ENCODE results near the gene RDH16.
"Not testable (repeated sequence)": the region's sequence is repeated elsewhere in the genome, so short reads cannot be mapped to it uniquely, and the experiment has no call there.

The RDH16 gene

GRCh38 chr12:56954057-56954957 is 3.1 kb downstream of the RDH16 start:
- Mint-ChIP-seq H3K4me3 (no peak overlapping the region), H3K27ac (no peak overlapping the region), H3K27me3 (peaks cover 19% of the 10 kb centered on the region), H3K36me3 (no peaks in the 10 kb centered on the region), H3K9me3 (peaks cover 4% of the 10 kb centered on the region), H3K4me1 (no peaks in the 10 kb centered on the region)
- no peak for DNase-seq
- CTCF ChIA-PET, result no interaction called here

GRCh38 chr12:56953314-56953713 is 4.1 kb downstream of the RDH16 start:
- Mint-ChIP-seq H3K4me1 (no peaks in the 10 kb centered on the region), H3K27ac (no peak overlapping the region), H3K27me3 (peaks cover 15% of the 10 kb centered on the region), H3K36me3 (no peaks in the 10 kb centered on the region), H3K4me3 (no peak overlapping the region), H3K9me3 (peaks cover 4% of the 10 kb centered on the region)
- CTCF ChIA-PET, result interaction anchor here (0.8 kb wide), 1 partner anchor 34 kb away, joined by 3 read pairs; no protein-coding TSS in a partner anchor
- no peak for DNase-seq

- Mint-ChIP-seq H3K4me3 (no peak overlapping the region), H3K9me3 (no peaks in the 10 kb centered on the region), H3K36me3 (no peaks in the 10 kb centered on the region), H3K4me1 (no peaks in the 10 kb centered on the region), H3K27me3 (peaks cover 11% of the 10 kb centered on the region), H3K27ac (no peak overlapping the region)
- no peak for DNase-seq
- CTCF ChIA-PET, result no interaction called here
These were observed 5.6 kb downstream of the RDH16 start for GRCh38 chr12:56951582-56952339.

GRCh38 chr12:56948881-56949280 is 8.5 kb downstream of the RDH16 start:
- Mint-ChIP-seq H3K27ac (no peak overlapping the region), H3K27me3 (peaks cover 20% of the 10 kb centered on the region), H3K9me3 (no peaks in the 10 kb centered on the region), H3K4me1 (no peaks in the 10 kb centered on the region), H3K36me3 (no peaks in the 10 kb centered on the region), H3K4me3 (no peak overlapping the region)
- CTCF ChIA-PET, result interaction anchor here (1.2 to 1.6 kb wide), 2 partner anchors 38 to 52 kb away, joined by 4 to 6 read pairs; no protein-coding TSS in a partner anchor
- DNase-seq, result no peak

- Mint-ChIP-seq H3K9me3 (no peaks in the 10 kb centered on the region), H3K4me1 (no peaks in the 10 kb centered on the region), H3K36me3 (no peaks in the 10 kb centered on the region), H3K4me3 (no peak overlapping the region), H3K27ac (no peak overlapping the region), H3K27me3 (peaks cover 24% of the 10 kb centered on the region)
- CTCF ChIA-PET, result interaction anchor here (1.2 to 1.6 kb wide), 2 partner anchors 38 to 53 kb away, joined by 4 to 6 read pairs; no protein-coding TSS in a partner anchor
- DNase-seq, result no peak
These were observed 9.0 kb downstream of the RDH16 start for GRCh38 chr12:56948457-56948777.

- CTCF ChIA-PET, result interaction anchor here (1.2 to 1.6 kb wide), 2 partner anchors 39 to 53 kb away, joined by 4 to 6 read pairs; no protein-coding TSS in a partner anchor
- H3K9me3 Mint-ChIP-seq, result no peaks in the 10 kb centered on the region
- no peak overlapping the region for H3K27ac Mint-ChIP-seq
- H3K4me1 Mint-ChIP-seq, result no peaks in the 10 kb centered on the region
- H3K27me3 Mint-ChIP-seq, result peaks cover 29% of the 10 kb centered on the region
- DNase-seq, result no peak
- H3K4me3 Mint-ChIP-seq, result no peak overlapping the region
- H3K36me3 Mint-ChIP-seq, result no peaks in the 10 kb centered on the region
These were observed 9.6 kb downstream of the RDH16 start for GRCh38 chr12:56947633-56948456.

GRCh38 chr12:56943878-56944277 is 13.5 kb downstream of the RDH16 start:
- Mint-ChIP-seq H3K4me1 (peaks cover 6% of the 10 kb centered on the region), H3K27me3 (peaks cover 47% of the 10 kb centered on the region), H3K9me3 (no peaks in the 10 kb centered on the region), H3K4me3 (no peak overlapping the region), H3K36me3 (no peaks in the 10 kb centered on the region), H3K27ac (no peak overlapping the region)
- CTCF ChIA-PET, result no interaction called here
- no peak for DNase-seq

- H3K9me3 Mint-ChIP-seq, result not testable (repeated sequence)
These were observed 14.0 kb downstream of the RDH16 start for GRCh38 chr12:56943374-56943773.

GRCh38 chr12:56941299-56942017 is 15.9 kb downstream of the RDH16 start:
- CTCF ChIA-PET, result no interaction called here
- Mint-ChIP-seq H3K9me3 (no peaks in the 10 kb centered on the region), H3K4me3 (no peak overlapping the region), H3K4me1 (peaks cover 6% of the 10 kb centered on the region), H3K36me3 (no peaks in the 10 kb centered on the region), H3K27me3 (peaks cover 53% of the 10 kb centered on the region), H3K27ac (no peak overlapping the region)
- no peak for DNase-seq

More at GRCh38 chr12:56943374-56943773, 14.0 kb downstream of the RDH16 start:
- H3K4me3 Mint-ChIP-seq, DNase-seq, H3K36me3 Mint-ChIP-seq, CTCF ChIA-PET, H3K4me1 Mint-ChIP-seq, H3K27ac Mint-ChIP-seq: not testable (repeated sequence)
- peaks cover 44% of the 10 kb centered on the region for H3K27me3 Mint-ChIP-seq

- H3K36me3 Mint-ChIP-seq, H3K4me3 Mint-ChIP-seq, H3K9me3 Mint-ChIP-seq, DNase-seq, H3K4me1 Mint-ChIP-seq, CTCF ChIA-PET, H3K27ac Mint-ChIP-seq: not testable (repeated sequence)
- peaks cover 56% of the 10 kb centered on the region for H3K27me3 Mint-ChIP-seq
These were observed 16.5 kb downstream of the RDH16 start for GRCh38 chr12:56940942-56941298.

GRCh38 chr12:56935752-56936151 is 21.7 kb downstream of the RDH16 start:
- CTCF ChIA-PET, result no interaction called here
- Mint-ChIP-seq H3K4me1 (no peaks in the 10 kb centered on the region), H3K36me3 (no peaks in the 10 kb centered on the region), H3K4me3 (no peak overlapping the region), H3K27me3 (peaks cover 23% of the 10 kb centered on the region), H3K9me3 (no peaks in the 10 kb centered on the region), H3K27ac (no peak overlapping the region)
- DNase-seq, result no peak

GRCh38 chr12:56935157-56935556 is 22.3 kb downstream of the RDH16 start:
- H3K36me3 Mint-ChIP-seq, result no peaks in the 10 kb centered on the region
- H3K27ac Mint-ChIP-seq, result no peak overlapping the region
- CTCF ChIA-PET, result no interaction called here
- H3K27me3 Mint-ChIP-seq, result peaks cover 23% of the 10 kb centered on the region
- H3K4me3 Mint-ChIP-seq, result no peak overlapping the region
- no peaks in the 10 kb centered on the region for H3K4me1 Mint-ChIP-seq
- no peaks in the 10 kb centered on the region for H3K9me3 Mint-ChIP-seq
- DNase-seq, result no peak

GRCh38 chr12:56933826-56934625 is 23.4 kb downstream of the RDH16 start, which contains the start of gene SDR9C7:
Gene SDR9C7 (minus strand): TSS chr12:56934408. CDS start chr12:56934261, 147 bp downstream.
- Mint-ChIP-seq H3K36me3 (no peaks in the 10 kb centered on the region), H3K27me3 (peaks cover 26% of the 10 kb centered on the region), H3K4me3 (no peak within 1 kb of the TSS), H3K4me1 (no peaks in the 10 kb centered on the region), H3K9me3 (no peaks in the 10 kb centered on the region), H3K27ac (no peak within 1 kb of the TSS)
- no peak for DNase-seq
- CTCF ChIA-PET, result no interaction called here
